Endothelial cell of umbilical vein (primary cell): ENCODE results near the gene GMNN. TPM values are rescaled to one million over a fixed set of nuclear protein-coding genes. Genes with fewer than 3 reads are reported as not detected.

ENCODE experiments used
- BruUV-seq: library from RNA; stranded (reverse); fragments of 400-500 nt; replicated peaks from 2 replicates; lab custom pipeline; 2021; lab: Mats Ljungman, UMichigan
- CTCF ChIA-PET: fragments of 300-600, 350-600 bp; sonication (Branson Sonifier 250); formaldehyde crosslinking; loops from one replicate; lab custom pipeline; 2021; ENCODE audit warnings: antibody characterized with exemption, inconsistent platforms; lab: Charles Lee
- POLR2A ChIA-PET: fragments of 300-600, 350-600 bp; sonication (Branson Sonifier 250); formaldehyde crosslinking; loops from one replicate; lab custom pipeline; 2021; ENCODE audit warnings: antibody characterized with exemption, inconsistent platforms; lab: Charles Lee
- DNase-seq: peaks from one replicate; pipeline ENCODE4 v3.0.0-alpha.2; 2011; ENCODE audit warnings: low read depth, low spot score
- FAIRE-seq: peaks from 2 replicates; lab custom pipeline; 2011; peaks lifted over from hg19 to GRCh38; lab: Jason Lieb, UNC
- H2AFZ ChIP-seq: 2 replicates; pipeline ENCODE4 v1.6.0; 2012; ENCODE audit warnings: low read depth, low read length, control low read depth, inconsistent platforms
- H3K27ac ChIP-seq: 2 replicates; pipeline ENCODE4 v1.5.1; 2011; ENCODE audit warnings: low read depth, mild to moderate bottlenecking, control low read depth, low read length, moderate library complexity; ENCODE audit not compliant: insufficient read depth
- H3K27me3 ChIP-seq, 2 experiments: 2 replicates each; pipeline versions ENCODE4 v1.6.0 to v1.6.1; 2011; ENCODE audit warnings: low read length in 2 of 2, mixed read lengths in 1 of 2; ENCODE audit not compliant: control insufficient read depth in 2 of 2, insufficient read depth in 2 of 2
- H3K36me3 ChIP-seq, 2 experiments: 2 replicates in 1 of 2; 3 replicates in 1 of 2; pipeline ENCODE4 v1.5.1; 2011; ENCODE audit warnings: low read length in 2 of 2, mild to moderate bottlenecking in 1 of 2, moderate library complexity in 1 of 2; ENCODE audit not compliant: control insufficient read depth in 2 of 2, insufficient read depth in 2 of 2; ENCODE audit errors: extremely low read depth in 1 of 2
- H3K4me1 ChIP-seq: 3 replicates; pipeline ENCODE4 v1.5.1; 2011; ENCODE audit warnings: mild to moderate bottlenecking, low read length; ENCODE audit not compliant: control insufficient read depth, insufficient read depth; ENCODE audit errors: extremely low read depth
- H3K4me2 ChIP-seq: 2 replicates; pipeline ENCODE4 v1.6.1; 2011; ENCODE audit warnings: low read length, control low read depth, mixed read lengths; ENCODE audit not compliant: insufficient read depth
- H3K4me3 ChIP-seq, 3 experiments: fragments of 200-600 bp in 1 of 3; sonication (generic), shearing (Covaris generic) in 1 of 3; replicated peaks in 1 of 3; 2 replicates each; pipeline ENCODE4 v1.5.1; 2011 to 2016; ENCODE audit warnings: control low read depth in 3 of 3, low read length in 3 of 3, mild to moderate bottlenecking in 2 of 3, inconsistent platforms in 1 of 3, low read depth in 1 of 3, moderate library complexity in 1 of 3; ENCODE audit not compliant: insufficient read depth in 1 of 3
- H3K79me2 ChIP-seq: 2 replicates; pipeline ENCODE4 v1.6.0; 2012; ENCODE audit warnings: low read length, inconsistent platforms; ENCODE audit not compliant: control insufficient read depth, insufficient read depth
- H3K9ac ChIP-seq: replicated peaks from 2 replicates; pipeline ENCODE3; 2011; ENCODE audit warnings: low read length, control low read depth; ENCODE audit not compliant: insufficient read depth; ENCODE audit errors: extremely low read depth
- H3K9me1 ChIP-seq: replicated peaks from 3 replicates; pipeline ENCODE4 v1.6.0; 2011; ENCODE audit warnings: mild to moderate bottlenecking, low read length; ENCODE audit not compliant: control insufficient read depth, insufficient read depth; ENCODE audit errors: extremely low read depth
- H3K9me3 ChIP-seq: replicated peaks from 2 replicates; pipeline ENCODE4 v1.5.1; 2012; ENCODE audit warnings: low read length, inconsistent platforms; ENCODE audit not compliant: control insufficient read depth, insufficient read depth
- H4K20me1 ChIP-seq: replicated peaks from 2 replicates; pipeline ENCODE3; 2011; ENCODE audit warnings: mild to moderate bottlenecking, low read length; ENCODE audit not compliant: control insufficient read depth, insufficient read depth; ENCODE audit errors: extremely low read depth
- EZH2 ChIP-seq: IDR thresholded peaks from 2 replicates; pipeline ENCODE4 v1.6.1; 2012; ENCODE audit warnings: borderline replicate concordance, low read depth, mild to moderate bottlenecking, moderate library complexity, low read length, inconsistent platforms; ENCODE audit not compliant: severe bottlenecking
- FOS ChIP-seq: IDR thresholded peaks from 2 replicates; pipeline ENCODE4 v1.6.1; 2011; ENCODE audit warnings: mild to moderate bottlenecking, low read length, moderate library complexity, borderline replicate concordance; ENCODE audit not compliant: insufficient read depth
- GATA2 ChIP-seq: IDR thresholded peaks from 2 replicates; pipeline ENCODE4 v1.7.0; 2011; ENCODE audit warnings: low read depth, mild to moderate bottlenecking, moderate library complexity, mixed read lengths, low read length; ENCODE audit not compliant: insufficient read length, insufficient read depth
- JUN ChIP-seq: IDR thresholded peaks from 2 replicates; pipeline ENCODE4 v1.6.1; 2011; ENCODE audit warnings: borderline replicate concordance, low read depth; ENCODE audit not compliant: insufficient read length, insufficient read depth
- MYC ChIP-seq: IDR thresholded peaks from one replicate; pipeline ENCODE4 v1.6.1; 2011; ENCODE audit warnings: mild to moderate bottlenecking, low read depth, low read length
- POLR2A ChIP-seq: IDR thresholded peaks from 2 replicates; pipeline ENCODE4 v1.6.1; 2012; ENCODE audit warnings: low read depth, mild to moderate bottlenecking, control low read depth, low read length
- POLR2AphosphoS5 ChIP-seq: IDR thresholded peaks from 2 replicates; pipeline ENCODE4 v1.6.1; 2012; ENCODE audit warnings: low read depth, mild to moderate bottlenecking, control low read depth, low read length, moderate library complexity; ENCODE audit not compliant: insufficient read depth
- dilution Hi-C: fragments of 300-500 bp; cut with MboI; formaldehyde crosslinking; loops from one replicate; pipeline ENCODE4 v1.15.0; 2019; ENCODE audit warnings: low sequenced_read_pairs; ENCODE audit not compliant: extremely low pct_ligation_motif_present
- intact Hi-C: fragments of 100-400 bp; cut with micrococcal nuclease; formaldehyde crosslinking; loops from one replicate; pipeline ENCODE4 v1.10.0; 2022
- polyA plus RNA-seq, 4 experiments: library from polyadenylated mRNA; depleted of rRNA in 3 of 4; stranded (reverse) in 3 of 4; unstranded in 1 of 4; fragments of >200 nt; gene quantifications; 2 replicates each; pipeline versions ENCODE4 v1.2.1 to v1.2.3, GENCODE V29; 2011 to 2012; ENCODE audit warnings: missing spikeins in 1 of 4
- total RNA-seq: library from RNA; stranded (reverse); gene quantifications from 2 replicates; pipeline ENCODE4 v1.2.3, GENCODE V29; 2021
- TF ChIP-seq, protein P1 (sequence below): IDR thresholded peaks from 2 replicates; pipeline ENCODE4 v1.6.1; 2011; ENCODE audit not compliant: insufficient read depth, insufficient read length
- TF ChIP-seq, protein P2 (sequence below), 2 donors: IDR thresholded peaks; 1 replicate in 1 of 2; 2 replicates in 1 of 2; pipeline ENCODE4 v1.5.1; 2011; ENCODE audit warnings: low read length in 2 of 2, mild to moderate bottlenecking in 2 of 2, moderate library complexity in 2 of 2, control low read depth in 1 of 2, inconsistent platforms in 1 of 2, low read depth in 1 of 2; ENCODE audit not compliant: insufficient read depth in 1 of 2; ENCODE audit errors: extremely low read depth in 1 of 2

Gene GMNN
- total and polyA plus RNA-seq, 2 donors (not counting 3 experiments of a cell fraction or from before 2014, with no cell fraction given): 25.4 to 52.6 TPM

DNA sequence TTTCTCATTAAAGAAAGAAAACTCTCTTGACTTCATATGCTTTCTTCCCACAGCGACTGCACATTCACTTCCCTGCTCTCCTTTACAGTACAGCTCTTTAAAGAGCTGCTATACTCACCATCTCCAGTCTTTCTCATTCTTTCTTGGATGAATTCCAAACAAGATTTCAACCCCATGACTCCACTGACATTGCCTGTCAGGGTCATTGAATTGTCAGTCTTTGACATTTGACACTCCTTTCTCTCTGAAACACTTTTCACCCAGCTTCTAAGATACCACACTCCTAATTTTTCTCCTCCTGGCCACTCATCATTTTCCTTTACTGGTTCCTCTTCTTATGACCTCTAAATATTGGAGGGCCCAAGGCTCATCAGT lies 24.8 kb downstream of the GMNN start:
- FAIRE-seq: no peak
- Histone ChIP-seq H2AFZ (no peak overlapping the region), H3K9me1 (no peaks in the 10 kb centered on the region), H3K27me3 (no peaks in the 10 kb centered on the region), H3K9ac (no peak overlapping the region), H3K4me1 (no peaks in the 10 kb centered on the region), H4K20me1 (no peaks in the 10 kb centered on the region), H3K4me2 (no peak overlapping the region), H3K36me3 (no peaks in the 10 kb centered on the region), H3K79me2 (no peaks in the 10 kb centered on the region), H3K9me3 (no peaks in the 10 kb centered on the region), H3K4me3 (no peak overlapping the region), H3K27ac (no peak overlapping the region)
- TF ChIP-seq MYC: no peak
- no peak for TF ChIP-seq FOS
- TF ChIP-seq, protein P1, sequence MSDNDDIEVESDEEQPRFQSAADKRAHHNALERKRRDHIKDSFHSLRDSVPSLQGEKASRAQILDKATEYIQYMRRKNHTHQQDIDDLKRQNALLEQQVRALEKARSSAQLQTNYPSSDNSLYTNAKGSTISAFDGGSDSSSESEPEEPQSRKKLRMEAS: no peak
- TF ChIP-seq POLR2AphosphoS5: no peak
- TF ChIP-seq POLR2A: no peak
- no peak for TF ChIP-seq EZH2
- TF ChIP-seq, protein P2, sequence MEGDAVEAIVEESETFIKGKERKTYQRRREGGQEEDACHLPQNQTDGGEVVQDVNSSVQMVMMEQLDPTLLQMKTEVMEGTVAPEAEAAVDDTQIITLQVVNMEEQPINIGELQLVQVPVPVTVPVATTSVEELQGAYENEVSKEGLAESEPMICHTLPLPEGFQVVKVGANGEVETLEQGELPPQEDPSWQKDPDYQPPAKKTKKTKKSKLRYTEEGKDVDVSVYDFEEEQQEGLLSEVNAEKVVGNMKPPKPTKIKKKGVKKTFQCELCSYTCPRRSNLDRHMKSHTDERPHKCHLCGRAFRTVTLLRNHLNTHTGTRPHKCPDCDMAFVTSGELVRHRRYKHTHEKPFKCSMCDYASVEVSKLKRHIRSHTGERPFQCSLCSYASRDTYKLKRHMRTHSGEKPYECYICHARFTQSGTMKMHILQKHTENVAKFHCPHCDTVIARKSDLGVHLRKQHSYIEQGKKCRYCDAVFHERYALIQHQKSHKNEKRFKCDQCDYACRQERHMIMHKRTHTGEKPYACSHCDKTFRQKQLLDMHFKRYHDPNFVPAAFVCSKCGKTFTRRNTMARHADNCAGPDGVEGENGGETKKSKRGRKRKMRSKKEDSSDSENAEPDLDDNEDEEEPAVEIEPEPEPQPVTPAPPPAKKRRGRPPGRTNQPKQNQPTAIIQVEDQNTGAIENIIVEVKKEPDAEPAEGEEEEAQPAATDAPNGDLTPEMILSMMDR (IDR thresholded peaks at IDR 0.05; ENCODE audit: extremely low read depth in 1 of 2, insufficient read depth in 1 of 2, low read depth in 1 of 2, low read length in 2 of 2): no peak
- TF ChIP-seq JUN: no peak
- TF ChIP-seq GATA2: no peak
- dilution Hi-C loops (no loop called here), intact Hi-C loops (no loop called here)
- POLR2A ChIA-PET: no interaction called here
- CTCF ChIA-PET: no interaction called here
- no TSS peak for BruUV-seq
- DNase-seq: no peak
